ENCODE results near the gene DISC1. TPM values are rescaled to one million over a fixed set of nuclear protein-coding genes. Genes with fewer than 3 reads are reported as not detected.

The DISC1 gene
- total and polyA plus RNA-seq, 2 experiments from 2014 or later: 2.1 to 6.5 TPM

DNA sequence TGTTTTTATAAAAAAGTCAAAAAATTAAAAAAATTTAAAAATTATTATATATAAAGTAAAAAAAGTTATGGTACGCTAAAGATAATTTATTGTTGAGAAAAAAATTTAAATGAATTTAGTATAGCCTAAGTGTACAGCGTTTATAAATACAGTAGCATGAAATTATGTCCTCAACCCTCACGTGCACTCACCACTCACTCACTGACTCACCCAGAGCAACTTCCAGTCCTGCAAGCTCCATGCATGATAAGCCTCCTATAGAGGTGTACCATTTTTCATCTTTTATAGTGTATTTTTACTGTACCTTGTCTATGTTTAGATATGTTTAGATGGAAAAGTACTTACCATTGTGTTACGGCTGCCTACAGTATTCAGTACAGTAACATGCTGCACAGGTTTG, 5.1 kb downstream of the DISC1 start:
- Histone ChIP-seq H3K36me3 (ENCODE audit: insufficient read depth) (no peaks in the 10 kb centered on the region), H3K27ac (ENCODE audit: low read depth) (no peak overlapping the region), H2AFZ (no peak overlapping the region), H3F3A (replicated peaks; ENCODE audit: low read depth) (peaks cover 7% of the 10 kb centered on the region; the same call in 1 of the 2 replicates), H3K79me2 (replicated peaks; ENCODE audit: insufficient read depth) (no peaks in the 10 kb centered on the region), H3K4me3 (no peak overlapping the region), H3K27me3 (ENCODE audit: insufficient read depth) (peaks cover 11% of the 10 kb centered on the region; the same call in 1 of the 2 replicates), H3K4me2 (no peak overlapping the region), H3K4me1 (ENCODE audit: insufficient read depth) (peaks cover 5% of the 10 kb centered on the region; the same call in 1 of the 2 replicates), H4K20me1 (replicated peaks; ENCODE audit: insufficient read depth) (0 out of 2 replicates have a peak, but pooled peaks cover 7% of the 10 kb centered on the region), H3K9me2 (ENCODE audit: insufficient read depth) (no peaks in the 10 kb centered on the region)
- DNase-seq (ENCODE audit: low spot score) (no peak), ATAC-seq (no peak)
- H3K36me3 Mint-ChIP-seq (ENCODE audit: low read depth): no peaks in the 10 kb centered on the region
- peaks cover 2% of the 10 kb centered on the region for H3K27me3 Mint-ChIP-seq (ENCODE audit: insufficient read depth, low read depth, poor library complexity)
- peaks cover 5% of the 10 kb centered on the region; the same call in 2 of the 3 replicates for H3K4me1 Mint-ChIP-seq
- no peak overlapping the region for H3K4me3 Mint-ChIP-seq
- TF ChIP-seq NANOG (IDR thresholded peaks at IDR 0.05; ENCODE audit: borderline replicate concordance): no peak
- TF ChIP-seq ZNF114 (CRISPR knock-in tag; IDR thresholded peaks at IDR 0.05): no peak
- TF ChIP-seq, protein P1, sequence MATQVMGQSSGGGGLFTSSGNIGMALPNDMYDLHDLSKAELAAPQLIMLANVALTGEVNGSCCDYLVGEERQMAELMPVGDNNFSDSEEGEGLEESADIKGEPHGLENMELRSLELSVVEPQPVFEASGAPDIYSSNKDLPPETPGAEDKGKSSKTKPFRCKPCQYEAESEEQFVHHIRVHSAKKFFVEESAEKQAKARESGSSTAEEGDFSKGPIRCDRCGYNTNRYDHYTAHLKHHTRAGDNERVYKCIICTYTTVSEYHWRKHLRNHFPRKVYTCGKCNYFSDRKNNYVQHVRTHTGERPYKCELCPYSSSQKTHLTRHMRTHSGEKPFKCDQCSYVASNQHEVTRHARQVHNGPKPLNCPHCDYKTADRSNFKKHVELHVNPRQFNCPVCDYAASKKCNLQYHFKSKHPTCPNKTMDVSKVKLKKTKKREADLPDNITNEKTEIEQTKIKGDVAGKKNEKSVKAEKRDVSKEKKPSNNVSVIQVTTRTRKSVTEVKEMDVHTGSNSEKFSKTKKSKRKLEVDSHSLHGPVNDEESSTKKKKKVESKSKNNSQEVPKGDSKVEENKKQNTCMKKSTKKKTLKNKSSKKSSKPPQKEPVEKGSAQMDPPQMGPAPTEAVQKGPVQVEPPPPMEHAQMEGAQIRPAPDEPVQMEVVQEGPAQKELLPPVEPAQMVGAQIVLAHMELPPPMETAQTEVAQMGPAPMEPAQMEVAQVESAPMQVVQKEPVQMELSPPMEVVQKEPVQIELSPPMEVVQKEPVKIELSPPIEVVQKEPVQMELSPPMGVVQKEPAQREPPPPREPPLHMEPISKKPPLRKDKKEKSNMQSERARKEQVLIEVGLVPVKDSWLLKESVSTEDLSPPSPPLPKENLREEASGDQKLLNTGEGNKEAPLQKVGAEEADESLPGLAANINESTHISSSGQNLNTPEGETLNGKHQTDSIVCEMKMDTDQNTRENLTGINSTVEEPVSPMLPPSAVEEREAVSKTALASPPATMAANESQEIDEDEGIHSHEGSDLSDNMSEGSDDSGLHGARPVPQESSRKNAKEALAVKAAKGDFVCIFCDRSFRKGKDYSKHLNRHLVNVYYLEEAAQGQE (IDR thresholded peaks at IDR 0.05; ENCODE audit: unreplicated experiment): no peak
- TF ChIP-seq, protein P2, sequence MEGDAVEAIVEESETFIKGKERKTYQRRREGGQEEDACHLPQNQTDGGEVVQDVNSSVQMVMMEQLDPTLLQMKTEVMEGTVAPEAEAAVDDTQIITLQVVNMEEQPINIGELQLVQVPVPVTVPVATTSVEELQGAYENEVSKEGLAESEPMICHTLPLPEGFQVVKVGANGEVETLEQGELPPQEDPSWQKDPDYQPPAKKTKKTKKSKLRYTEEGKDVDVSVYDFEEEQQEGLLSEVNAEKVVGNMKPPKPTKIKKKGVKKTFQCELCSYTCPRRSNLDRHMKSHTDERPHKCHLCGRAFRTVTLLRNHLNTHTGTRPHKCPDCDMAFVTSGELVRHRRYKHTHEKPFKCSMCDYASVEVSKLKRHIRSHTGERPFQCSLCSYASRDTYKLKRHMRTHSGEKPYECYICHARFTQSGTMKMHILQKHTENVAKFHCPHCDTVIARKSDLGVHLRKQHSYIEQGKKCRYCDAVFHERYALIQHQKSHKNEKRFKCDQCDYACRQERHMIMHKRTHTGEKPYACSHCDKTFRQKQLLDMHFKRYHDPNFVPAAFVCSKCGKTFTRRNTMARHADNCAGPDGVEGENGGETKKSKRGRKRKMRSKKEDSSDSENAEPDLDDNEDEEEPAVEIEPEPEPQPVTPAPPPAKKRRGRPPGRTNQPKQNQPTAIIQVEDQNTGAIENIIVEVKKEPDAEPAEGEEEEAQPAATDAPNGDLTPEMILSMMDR (conservative IDR thresholded peaks at IDR 0.05; ENCODE audit: low read depth in 2 of 2): no peak
- TF ChIP-seq, protein P3, sequence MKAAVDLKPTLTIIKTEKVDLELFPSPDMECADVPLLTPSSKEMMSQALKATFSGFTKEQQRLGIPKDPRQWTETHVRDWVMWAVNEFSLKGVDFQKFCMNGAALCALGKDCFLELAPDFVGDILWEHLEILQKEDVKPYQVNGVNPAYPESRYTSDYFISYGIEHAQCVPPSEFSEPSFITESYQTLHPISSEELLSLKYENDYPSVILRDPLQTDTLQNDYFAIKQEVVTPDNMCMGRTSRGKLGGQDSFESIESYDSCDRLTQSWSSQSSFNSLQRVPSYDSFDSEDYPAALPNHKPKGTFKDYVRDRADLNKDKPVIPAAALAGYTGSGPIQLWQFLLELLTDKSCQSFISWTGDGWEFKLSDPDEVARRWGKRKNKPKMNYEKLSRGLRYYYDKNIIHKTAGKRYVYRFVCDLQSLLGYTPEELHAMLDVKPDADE (IDR thresholded peaks at IDR 0.05): no peak
- no peak for TF ChIP-seq CREB1 (CRISPR knock-in tag; IDR thresholded peaks at IDR 0.05; ENCODE audit: low read depth)
- TF ChIP-seq, protein P4, sequence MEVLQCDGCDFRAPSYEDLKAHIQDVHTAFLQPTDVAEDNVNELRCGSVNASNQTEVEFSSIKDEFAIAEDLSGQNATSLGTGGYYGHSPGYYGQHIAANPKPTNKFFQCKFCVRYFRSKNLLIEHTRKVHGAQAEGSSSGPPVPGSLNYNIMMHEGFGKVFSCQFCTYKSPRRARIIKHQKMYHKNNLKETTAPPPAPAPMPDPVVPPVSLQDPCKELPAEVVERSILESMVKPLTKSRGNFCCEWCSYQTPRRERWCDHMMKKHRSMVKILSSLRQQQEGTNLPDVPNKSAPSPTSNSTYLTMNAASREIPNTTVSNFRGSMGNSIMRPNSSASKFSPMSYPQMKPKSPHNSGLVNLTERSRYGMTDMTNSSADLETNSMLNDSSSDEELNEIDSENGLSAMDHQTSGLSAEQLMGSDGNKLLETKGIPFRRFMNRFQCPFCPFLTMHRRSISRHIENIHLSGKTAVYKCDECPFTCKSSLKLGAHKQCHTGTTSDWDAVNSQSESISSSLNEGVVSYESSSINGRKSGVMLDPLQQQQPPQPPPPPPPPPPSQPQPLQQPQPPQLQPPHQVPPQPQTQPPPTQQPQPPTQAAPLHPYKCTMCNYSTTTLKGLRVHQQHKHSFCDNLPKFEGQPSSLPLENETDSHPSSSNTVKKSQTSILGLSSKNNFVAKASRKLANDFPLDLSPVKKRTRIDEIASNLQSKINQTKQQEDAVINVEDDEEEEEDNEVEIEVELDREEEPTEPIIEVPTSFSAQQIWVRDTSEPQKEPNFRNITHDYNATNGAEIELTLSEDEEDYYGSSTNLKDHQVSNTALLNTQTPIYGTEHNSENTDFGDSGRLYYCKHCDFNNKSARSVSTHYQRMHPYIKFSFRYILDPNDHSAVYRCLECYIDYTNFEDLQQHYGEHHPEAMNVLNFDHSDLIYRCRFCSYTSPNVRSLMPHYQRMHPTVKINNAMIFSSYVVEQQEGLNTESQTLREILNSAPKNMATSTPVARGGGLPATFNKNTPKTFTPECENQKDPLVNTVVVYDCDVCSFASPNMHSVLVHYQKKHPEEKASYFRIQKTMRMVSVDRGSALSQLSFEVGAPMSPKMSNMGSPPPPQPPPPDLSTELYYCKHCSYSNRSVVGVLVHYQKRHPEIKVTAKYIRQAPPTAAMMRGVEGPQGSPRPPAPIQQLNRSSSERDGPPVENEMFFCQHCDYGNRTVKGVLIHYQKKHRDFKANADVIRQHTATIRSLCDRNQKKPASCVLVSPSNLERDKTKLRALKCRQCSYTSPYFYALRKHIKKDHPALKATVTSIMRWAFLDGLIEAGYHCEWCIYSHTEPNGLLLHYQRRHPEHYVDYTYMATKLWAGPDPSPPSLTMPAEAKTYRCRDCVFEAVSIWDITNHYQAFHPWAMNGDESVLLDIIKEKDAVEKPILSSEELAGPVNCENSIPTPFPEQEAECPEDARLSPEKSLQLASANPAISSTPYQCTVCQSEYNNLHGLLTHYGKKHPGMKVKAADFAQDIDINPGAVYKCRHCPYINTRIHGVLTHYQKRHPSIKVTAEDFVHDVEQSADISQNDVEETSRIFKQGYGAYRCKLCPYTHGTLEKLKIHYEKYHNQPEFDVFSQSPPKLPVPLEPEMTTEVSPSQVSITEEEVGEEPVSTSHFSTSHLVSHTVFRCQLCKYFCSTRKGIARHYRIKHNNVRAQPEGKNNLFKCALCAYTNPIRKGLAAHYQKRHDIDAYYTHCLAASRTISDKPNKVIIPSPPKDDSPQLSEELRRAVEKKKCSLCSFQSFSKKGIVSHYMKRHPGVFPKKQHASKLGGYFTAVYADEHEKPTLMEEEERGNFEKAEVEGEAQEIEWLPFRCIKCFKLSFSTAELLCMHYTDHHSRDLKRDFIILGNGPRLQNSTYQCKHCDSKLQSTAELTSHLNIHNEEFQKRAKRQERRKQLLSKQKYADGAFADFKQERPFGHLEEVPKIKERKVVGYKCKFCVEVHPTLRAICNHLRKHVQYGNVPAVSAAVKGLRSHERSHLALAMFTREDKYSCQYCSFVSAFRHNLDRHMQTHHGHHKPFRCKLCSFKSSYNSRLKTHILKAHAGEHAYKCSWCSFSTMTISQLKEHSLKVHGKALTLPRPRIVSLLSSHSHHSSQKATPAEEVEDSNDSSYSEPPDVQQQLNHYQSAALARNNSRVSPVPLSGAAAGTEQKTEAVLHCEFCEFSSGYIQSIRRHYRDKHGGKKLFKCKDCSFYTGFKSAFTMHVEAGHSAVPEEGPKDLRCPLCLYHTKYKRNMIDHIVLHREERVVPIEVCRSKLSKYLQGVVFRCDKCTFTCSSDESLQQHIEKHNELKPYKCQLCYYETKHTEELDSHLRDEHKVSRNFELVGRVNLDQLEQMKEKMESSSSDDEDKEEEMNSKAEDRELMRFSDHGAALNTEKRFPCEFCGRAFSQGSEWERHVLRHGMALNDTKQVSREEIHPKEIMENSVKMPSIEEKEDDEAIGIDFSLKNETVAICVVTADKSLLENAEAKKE (CRISPR knock-in tag; IDR thresholded peaks at IDR 0.05): no peak
- no peak overlapping the region for H3K27ac Mint-ChIP-seq
- H3K9me3 Mint-ChIP-seq: no peaks in the 10 kb centered on the region
